ENCODE results near the gene FMN2.
A peak's percentile ranks its signal among the peaks of the same experiment; 100 is the strongest.

FMN2 gene

DNA sequence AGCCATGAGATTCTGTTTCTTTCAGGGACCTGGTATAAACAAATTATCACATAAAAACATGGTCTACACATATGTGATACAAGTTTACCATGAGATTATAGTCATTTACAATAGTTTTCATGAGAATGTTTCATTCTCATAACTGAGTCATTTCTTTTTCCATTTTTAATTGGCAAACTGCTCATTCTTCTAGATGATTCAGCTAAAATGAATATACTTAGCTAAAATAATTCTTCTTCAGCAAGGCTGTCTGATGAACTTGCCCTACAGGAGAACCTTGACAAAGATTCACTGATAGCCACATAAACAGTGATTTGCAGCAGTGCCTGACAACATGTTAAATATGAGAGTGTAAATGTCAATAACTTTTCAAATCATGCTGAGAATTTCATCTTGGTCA, 253.2 kb downstream of the FMN2 start:
- TF ChIP-seq, protein P1, sequence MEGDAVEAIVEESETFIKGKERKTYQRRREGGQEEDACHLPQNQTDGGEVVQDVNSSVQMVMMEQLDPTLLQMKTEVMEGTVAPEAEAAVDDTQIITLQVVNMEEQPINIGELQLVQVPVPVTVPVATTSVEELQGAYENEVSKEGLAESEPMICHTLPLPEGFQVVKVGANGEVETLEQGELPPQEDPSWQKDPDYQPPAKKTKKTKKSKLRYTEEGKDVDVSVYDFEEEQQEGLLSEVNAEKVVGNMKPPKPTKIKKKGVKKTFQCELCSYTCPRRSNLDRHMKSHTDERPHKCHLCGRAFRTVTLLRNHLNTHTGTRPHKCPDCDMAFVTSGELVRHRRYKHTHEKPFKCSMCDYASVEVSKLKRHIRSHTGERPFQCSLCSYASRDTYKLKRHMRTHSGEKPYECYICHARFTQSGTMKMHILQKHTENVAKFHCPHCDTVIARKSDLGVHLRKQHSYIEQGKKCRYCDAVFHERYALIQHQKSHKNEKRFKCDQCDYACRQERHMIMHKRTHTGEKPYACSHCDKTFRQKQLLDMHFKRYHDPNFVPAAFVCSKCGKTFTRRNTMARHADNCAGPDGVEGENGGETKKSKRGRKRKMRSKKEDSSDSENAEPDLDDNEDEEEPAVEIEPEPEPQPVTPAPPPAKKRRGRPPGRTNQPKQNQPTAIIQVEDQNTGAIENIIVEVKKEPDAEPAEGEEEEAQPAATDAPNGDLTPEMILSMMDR (IDR thresholded peaks at IDR 0.05; ENCODE audit: insufficient read depth, missing control alignments): no peak
- no peak for DNase-seq (ENCODE audit: insufficient read length, low spot score)
- peak; percentile 92 for FAIRE-seq

- DNase-seq (ENCODE audit: insufficient read length, low spot score) (no peak), FAIRE-seq (peak; percentile 80)
- TF ChIP-seq, protein P1 (IDR thresholded peaks at IDR 0.05; ENCODE audit: insufficient read depth, missing control alignments): no peak
Observed at GRCh38 chr1:240349695-240350094, 258.0 kb downstream of the FMN2 start.

DNA sequence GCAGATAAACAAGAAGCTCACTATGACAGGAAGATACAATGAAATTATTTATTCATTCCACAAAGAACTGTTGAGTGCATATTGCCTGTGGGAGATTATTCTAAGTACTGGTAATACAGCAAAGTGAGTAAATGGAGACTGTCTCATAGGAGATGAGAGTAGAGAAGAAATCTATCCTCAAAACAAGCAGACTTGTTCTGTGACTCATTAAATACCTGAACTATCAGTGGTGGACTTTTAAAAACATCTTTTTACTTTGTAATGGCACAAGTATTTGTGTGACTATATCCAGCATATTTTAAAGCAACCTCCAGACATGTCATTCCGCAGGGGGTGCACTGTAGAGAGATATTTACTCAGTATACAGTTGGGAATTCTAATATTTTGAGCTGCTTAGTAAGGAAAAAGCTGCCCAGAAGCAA, 259.2 kb downstream of the FMN2 start:
- peak; percentile 69 for FAIRE-seq
- DNase-seq (ENCODE audit: insufficient read length, low spot score): no peak
- TF ChIP-seq, protein P1 (IDR thresholded peaks at IDR 0.05; ENCODE audit: insufficient read depth, missing control alignments): no peak

DNA sequence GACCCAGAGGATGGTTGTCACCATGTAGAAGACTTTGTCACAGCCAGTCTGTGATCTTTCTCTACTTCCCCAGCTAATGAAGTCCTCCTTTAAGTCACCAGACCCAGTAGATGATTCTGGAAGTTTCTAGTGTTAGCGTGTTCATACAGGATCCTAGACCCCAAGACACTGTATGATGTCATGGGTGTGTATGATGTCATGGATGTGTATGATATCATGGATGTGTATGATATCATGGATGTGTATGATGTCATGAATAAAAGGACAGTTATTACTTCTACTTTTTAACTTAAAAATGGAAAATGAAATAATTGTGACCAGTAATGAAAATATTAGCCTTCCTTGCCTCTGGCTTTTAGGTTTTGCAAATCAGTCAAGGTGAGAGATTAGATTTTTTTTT, 260.0 kb downstream of the FMN2 start:
- FAIRE-seq (peak; percentile 91), DNase-seq (ENCODE audit: insufficient read length, low spot score) (no peak)
- TF ChIP-seq, protein P1 (IDR thresholded peaks at IDR 0.05; ENCODE audit: insufficient read depth, missing control alignments): no peak

- peak; percentile 89 for FAIRE-seq
Observed at GRCh38 chr1:240352769-240353168, 261.1 kb downstream of the FMN2 start.

DNA sequence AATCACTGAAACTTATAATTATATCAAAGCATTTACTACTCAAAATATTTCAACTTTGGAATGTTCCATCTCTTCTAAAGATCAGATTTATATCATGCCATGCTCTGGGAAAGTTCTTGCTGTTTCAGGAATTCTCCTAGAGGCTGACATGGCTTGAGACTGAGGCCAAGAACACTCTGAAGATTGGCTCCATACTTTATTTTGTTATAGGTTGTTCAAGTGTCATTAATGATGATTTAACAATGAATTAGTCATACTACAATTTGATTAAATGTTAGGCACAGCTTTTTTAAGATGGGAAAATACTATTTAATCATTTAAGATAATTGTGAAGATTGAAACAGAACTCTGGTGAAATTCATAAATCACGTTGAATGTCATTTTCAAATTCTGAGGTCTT, 264.9 kb downstream of the FMN2 start:
- TF ChIP-seq, protein P1 (IDR thresholded peaks at IDR 0.05; ENCODE audit: insufficient read depth, missing control alignments): no peak
- DNase-seq (ENCODE audit: insufficient read length, low spot score) (no peak), FAIRE-seq (no peak)

More at GRCh38 chr1:240352769-240353168, 261.1 kb downstream of the FMN2 start:
- TF ChIP-seq, protein P1 (IDR thresholded peaks at IDR 0.05; ENCODE audit: insufficient read depth, missing control alignments): no peak
- no peak for DNase-seq (ENCODE audit: insufficient read length, low spot score)

DNA sequence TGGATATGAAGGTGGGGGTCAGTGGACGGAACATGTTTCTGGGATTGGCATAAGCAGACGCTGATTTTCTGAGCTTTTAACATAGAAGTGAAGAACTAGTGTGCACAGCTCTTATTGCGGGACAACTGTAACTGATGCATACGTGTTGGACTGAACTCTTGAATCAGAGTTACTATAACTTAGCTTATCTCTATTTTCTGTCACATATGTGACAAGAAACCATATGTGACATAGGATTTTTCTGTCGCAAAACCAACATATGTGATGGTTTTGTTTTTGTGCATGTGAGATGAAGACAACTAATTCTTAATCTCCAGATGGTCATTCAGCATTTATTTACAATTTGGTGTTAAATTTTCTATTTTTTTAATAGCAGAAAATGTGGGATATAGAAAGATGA, 270.4 kb downstream of the FMN2 start:
- FAIRE-seq (peak; percentile 90), DNase-seq (ENCODE audit: insufficient read length, low spot score) (no peak)
- TF ChIP-seq, protein P1 (IDR thresholded peaks at IDR 0.05; ENCODE audit: insufficient read depth, missing control alignments): no peak

Measured in D721Med (cell line).